SK-N-SH treated with all-trans-retinoic acid at 6 μM for 48 hours (cell line): ENCODE results near the gene LRRC55.

Experiments
- ATAC-seq: fragments of 200-7000 bp; cut with Tn5 transposase; 3 replicates; pipeline ENCODE4 v1.9.1; 2020; ENCODE audit warnings: mild to moderate bottlenecking, moderate library complexity
- ARNTL ChIP-seq: fragments of 450-650 bp; formaldehyde crosslinking; IDR thresholded peaks from 2 replicates; pipeline ENCODE4 v1.5.0; 2020; ENCODE audit warnings: low read depth, mild to moderate bottlenecking, moderate library complexity, borderline replicate concordance
- BACH2 ChIP-seq: fragments of 250-450 bp; sonication (Bioruptor Pico); IDR thresholded peaks from 2 replicates; pipeline ENCODE4 v1.9.0; 2021; ENCODE audit warnings: mild to moderate bottlenecking, borderline replicate concordance
- CSDC2 ChIP-seq: fragments of 250-450 bp; sonication (Bioruptor Pico); IDR thresholded peaks from 2 replicates; pipeline ENCODE4 v1.5.0; 2020; ENCODE audit warnings: mild to moderate bottlenecking, moderate library complexity
- CSRNP3 ChIP-seq: fragments of 250-450 bp; sonication (Bioruptor Pico); IDR thresholded peaks from 2 replicates; pipeline ENCODE4 v1.5.1; 2021; ENCODE audit warnings: mild to moderate bottlenecking, moderate library complexity
- ESRRG ChIP-seq: fragments of 250-450 bp; sonication (Bioruptor Pico); IDR thresholded peaks from 2 replicates; pipeline ENCODE4 v1.6.1; 2021; ENCODE audit warnings: mild to moderate bottlenecking
- GLIS3 ChIP-seq: fragments of 250-450 bp; sonication (Bioruptor Pico); IDR thresholded peaks from 2 replicates; pipeline ENCODE4 v1.5.0; 2020; ENCODE audit warnings: mild to moderate bottlenecking, moderate library complexity
- ISL1 ChIP-seq: fragments of 250-450 bp; sonication (Bioruptor Pico); IDR thresholded peaks from 2 replicates; pipeline ENCODE4 v2.1.2; 2022; ENCODE audit warnings: mild to moderate bottlenecking, moderate library complexity
- OSR1 ChIP-seq: fragments of 250-450 bp; sonication (Bioruptor Pico); IDR thresholded peaks from 2 replicates; pipeline ENCODE4 v1.8.0; 2022; ENCODE audit warnings: moderate library complexity, mild to moderate bottlenecking, inconsistent platforms
- POU6F1 ChIP-seq: fragments of 250-450 bp; sonication (Bioruptor Pico); IDR thresholded peaks from 2 replicates; pipeline ENCODE4 v1.8.0; 2021; ENCODE audit warnings: low read depth, mild to moderate bottlenecking, moderate library complexity, borderline replicate concordance
- PPARA ChIP-seq: fragments of 250-450 bp; sonication (Bioruptor Pico); IDR thresholded peaks from 2 replicates; pipeline ENCODE4 v1.5.0; 2020; ENCODE audit warnings: mild to moderate bottlenecking, borderline replicate concordance
- RARB ChIP-seq: fragments of 250-450 bp; sonication (Bioruptor Pico); IDR thresholded peaks from 2 replicates; pipeline ENCODE4 v1.8.0; 2021; ENCODE audit warnings: mild to moderate bottlenecking, moderate library complexity
- SNAI2 ChIP-seq: fragments of 250-450 bp; sonication (Bioruptor Pico); IDR thresholded peaks from 2 replicates; pipeline ENCODE4 v1.5.0; 2020; ENCODE audit warnings: mild to moderate bottlenecking, moderate library complexity
- TCF4 ChIP-seq: fragments of 250-450 bp; sonication (Bioruptor Pico); IDR thresholded peaks from 2 replicates; pipeline ENCODE4 v1.8.0; 2021; ENCODE audit warnings: mild to moderate bottlenecking, moderate library complexity, borderline replicate concordance
- TOX ChIP-seq: fragments of 250-450 bp; sonication (Bioruptor Pico); IDR thresholded peaks from 2 replicates; pipeline ENCODE4 v1.8.0; 2021; ENCODE audit warnings: mild to moderate bottlenecking, moderate library complexity, borderline replicate concordance
- ZC3H10 ChIP-seq: fragments of 250-450 bp; sonication (Bioruptor Pico); IDR thresholded peaks from 2 replicates; pipeline ENCODE4 v1.5.1; 2021; ENCODE audit warnings: mild to moderate bottlenecking, moderate library complexity
- ZFP3 ChIP-seq: fragments of 250-450 bp; sonication (Bioruptor Pico); IDR thresholded peaks from 2 replicates; pipeline ENCODE4 v1.5.0; 2020; ENCODE audit warnings: mild to moderate bottlenecking, moderate library complexity
- ZFP30 ChIP-seq: fragments of 450-650 bp; formaldehyde crosslinking; IDR thresholded peaks from 2 replicates; pipeline ENCODE4 v1.5.0; 2022; ENCODE audit warnings: mild to moderate bottlenecking, moderate library complexity
- ZNF565 ChIP-seq: fragments of 450-650 bp; formaldehyde crosslinking; conservative IDR thresholded peaks from 2 replicates; pipeline ENCODE4 v1.5.0; 2020; ENCODE audit warnings: low read depth, mild to moderate bottlenecking, moderate library complexity
- ZNF70 ChIP-seq: fragments of 450-650 bp; formaldehyde crosslinking; IDR thresholded peaks from 2 replicates; pipeline ENCODE4 v1.5.0; 2020; ENCODE audit warnings: mild to moderate bottlenecking, moderate library complexity
- ZNF8 ChIP-seq: fragments of 450-650 bp; formaldehyde crosslinking; IDR thresholded peaks from 2 replicates; pipeline ENCODE4 v1.5.0; 2020; ENCODE audit warnings: mild to moderate bottlenecking, moderate library complexity
- TF ChIP-seq, protein P1 (sequence below): fragments of 250-450 bp; sonication (Bioruptor Pico); IDR thresholded peaks from 2 replicates; pipeline ENCODE4 v1.5.1; 2020; ENCODE audit warnings: low read depth, mild to moderate bottlenecking, moderate library complexity
- TF ChIP-seq, protein P2 (sequence below): fragments of 250-450 bp; sonication (Bioruptor Pico); IDR thresholded peaks from 2 replicates; pipeline ENCODE4 v1.8.0; 2020; ENCODE audit warnings: mild to moderate bottlenecking, moderate library complexity, borderline replicate concordance

The LRRC55 gene

GRCh38 chr11:57181678-57182305 is at the start of gene LRRC55:
Gene LRRC55, plus strand, starts transcription at chr11:57181953. Its CDS starts 70 bp downstream, at chr11:57182023.
- no peak for ATAC-seq
- TF ChIP-seq CSDC2 (CRISPR knock-in tag), result no peak
- no peak for TF ChIP-seq CSRNP3 (CRISPR knock-in tag)
- no peak for TF ChIP-seq BACH2 (CRISPR knock-in tag)
- no peak for TF ChIP-seq ZC3H10 (CRISPR knock-in tag)
- TF ChIP-seq, protein P1, sequence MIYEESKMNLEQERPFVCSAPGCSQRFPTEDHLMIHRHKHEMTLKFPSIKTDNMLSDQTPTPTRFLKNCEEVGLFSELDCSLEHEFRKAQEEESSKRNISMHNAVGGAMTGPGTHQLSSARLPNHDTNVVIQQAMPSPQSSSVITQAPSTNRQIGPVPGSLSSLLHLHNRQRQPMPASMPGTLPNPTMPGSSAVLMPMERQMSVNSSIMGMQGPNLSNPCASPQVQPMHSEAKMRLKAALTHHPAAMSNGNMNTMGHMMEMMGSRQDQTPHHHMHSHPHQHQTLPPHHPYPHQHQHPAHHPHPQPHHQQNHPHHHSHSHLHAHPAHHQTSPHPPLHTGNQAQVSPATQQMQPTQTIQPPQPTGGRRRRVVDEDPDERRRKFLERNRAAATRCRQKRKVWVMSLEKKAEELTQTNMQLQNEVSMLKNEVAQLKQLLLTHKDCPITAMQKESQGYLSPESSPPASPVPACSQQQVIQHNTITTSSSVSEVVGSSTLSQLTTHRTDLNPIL (CRISPR knock-in tag), result no peak
- no peak for TF ChIP-seq ESRRG

GRCh38 chr11:57133366-57134038 is 48.3 kb upstream of the LRRC55 start:
- no peak for TF ChIP-seq PPARA (CRISPR knock-in tag)
- no peak for TF ChIP-seq ZNF70 (CRISPR knock-in tag)
- no peak for TF ChIP-seq POU6F1
- no peak for TF ChIP-seq OSR1
- TF ChIP-seq ISL1 (CRISPR knock-in tag), result no peak
- TF ChIP-seq, protein P2, sequence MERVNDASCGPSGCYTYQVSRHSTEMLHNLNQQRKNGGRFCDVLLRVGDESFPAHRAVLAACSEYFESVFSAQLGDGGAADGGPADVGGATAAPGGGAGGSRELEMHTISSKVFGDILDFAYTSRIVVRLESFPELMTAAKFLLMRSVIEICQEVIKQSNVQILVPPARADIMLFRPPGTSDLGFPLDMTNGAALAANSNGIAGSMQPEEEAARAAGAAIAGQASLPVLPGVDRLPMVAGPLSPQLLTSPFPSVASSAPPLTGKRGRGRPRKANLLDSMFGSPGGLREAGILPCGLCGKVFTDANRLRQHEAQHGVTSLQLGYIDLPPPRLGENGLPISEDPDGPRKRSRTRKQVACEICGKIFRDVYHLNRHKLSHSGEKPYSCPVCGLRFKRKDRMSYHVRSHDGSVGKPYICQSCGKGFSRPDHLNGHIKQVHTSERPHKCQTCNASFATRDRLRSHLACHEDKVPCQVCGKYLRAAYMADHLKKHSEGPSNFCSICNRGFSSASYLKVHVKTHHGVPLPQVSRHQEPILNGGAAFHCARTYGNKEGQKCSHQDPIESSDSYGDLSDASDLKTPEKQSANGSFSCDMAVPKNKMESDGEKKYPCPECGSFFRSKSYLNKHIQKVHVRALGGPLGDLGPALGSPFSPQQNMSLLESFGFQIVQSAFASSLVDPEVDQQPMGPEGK (CRISPR knock-in tag), result no peak
- TF ChIP-seq TOX (CRISPR knock-in tag), result no peak
- TF ChIP-seq RARB (CRISPR knock-in tag), result no peak
- TF ChIP-seq TCF4 (CRISPR knock-in tag), result no peak
- TF ChIP-seq, protein P1 (CRISPR knock-in tag), result no peak
- no peak for TF ChIP-seq ZFP3 (CRISPR knock-in tag)
- TF ChIP-seq ZNF565 (CRISPR knock-in tag), result no peak
- no peak for TF ChIP-seq ARNTL (CRISPR knock-in tag)
- TF ChIP-seq ZFP30 (CRISPR knock-in tag), result no peak
- TF ChIP-seq CSRNP3 (CRISPR knock-in tag), result no peak
- no peak for TF ChIP-seq CSDC2 (CRISPR knock-in tag)
- TF ChIP-seq GLIS3 (CRISPR knock-in tag), result no peak
- TF ChIP-seq SNAI2, result no peak
- no peak for ATAC-seq

DNA sequence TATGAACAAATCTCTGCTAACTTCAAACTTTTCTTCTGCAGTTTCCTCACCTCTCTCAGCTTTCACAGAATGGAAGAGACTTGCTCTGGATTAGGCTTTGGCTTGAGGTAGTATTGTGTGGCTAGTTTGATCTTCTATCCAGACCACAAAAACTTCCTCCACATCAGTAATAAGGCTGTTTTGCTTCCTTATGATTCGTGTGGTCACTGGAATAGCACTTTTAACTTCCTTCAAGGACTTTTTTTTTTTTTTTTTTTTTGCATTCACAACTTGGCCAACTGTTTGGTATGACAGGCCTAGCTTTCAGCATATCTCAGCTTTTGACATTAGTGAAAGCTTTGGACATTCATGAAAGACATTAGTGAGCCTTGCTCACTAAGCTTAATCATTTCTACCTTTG is 47.5 kb upstream of the LRRC55 start:
- no peak for ATAC-seq

More for the DNA sequence above, 47.5 kb upstream of the LRRC55 start:
- TF ChIP-seq ZNF565 (CRISPR knock-in tag), result no peak
- no peak for TF ChIP-seq SNAI2
- TF ChIP-seq CSDC2 (CRISPR knock-in tag), result no peak
- no peak for TF ChIP-seq ZNF70 (CRISPR knock-in tag)
- no peak for TF ChIP-seq ARNTL (CRISPR knock-in tag)
- TF ChIP-seq TOX (CRISPR knock-in tag), result no peak
- TF ChIP-seq GLIS3 (CRISPR knock-in tag), result no peak
- no peak for TF ChIP-seq POU6F1
- TF ChIP-seq ZC3H10 (CRISPR knock-in tag), result no peak
- no peak for TF ChIP-seq ISL1 (CRISPR knock-in tag)
- no peak for TF ChIP-seq ZNF8
- TF ChIP-seq, protein P2 (CRISPR knock-in tag), result no peak
